Stimulated activated CD4-positive, alpha-beta T cell treated with anti-CD3 and anti-CD28 coated beads, TNF-alpha, amount 100 ng/mL, for 24 hours (primary cell): ENCODE data around the gene KLK2.

Source experiments
- DNase-seq, 3 experiments: peaks; one replicate each; pipeline ENCODE4 v3.0.0-alpha.2; 2020; ENCODE audit warnings: low read depth in 3 of 3

KLK2 gene

DNA sequence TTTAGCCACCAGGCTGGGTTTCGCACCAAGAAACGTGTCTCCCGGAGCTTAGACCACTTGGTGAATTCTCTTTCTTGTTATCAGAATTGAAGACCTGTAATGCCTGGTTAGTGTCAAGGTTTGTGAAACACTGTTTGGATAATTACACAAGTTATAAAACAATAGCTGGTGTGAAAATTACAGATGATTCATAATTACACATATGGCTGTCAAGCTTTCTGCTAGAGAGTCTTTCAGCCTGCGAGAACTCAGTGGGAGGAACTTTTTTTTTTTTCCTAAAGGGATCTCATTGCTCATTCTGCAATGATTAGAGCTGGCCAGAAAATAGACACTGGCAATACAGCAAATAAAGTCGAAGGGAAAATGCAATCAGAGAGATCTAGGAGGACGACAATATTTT, 51.3 kb downstream of the KLK2 start:
- no peak for DNase-seq

DNA sequence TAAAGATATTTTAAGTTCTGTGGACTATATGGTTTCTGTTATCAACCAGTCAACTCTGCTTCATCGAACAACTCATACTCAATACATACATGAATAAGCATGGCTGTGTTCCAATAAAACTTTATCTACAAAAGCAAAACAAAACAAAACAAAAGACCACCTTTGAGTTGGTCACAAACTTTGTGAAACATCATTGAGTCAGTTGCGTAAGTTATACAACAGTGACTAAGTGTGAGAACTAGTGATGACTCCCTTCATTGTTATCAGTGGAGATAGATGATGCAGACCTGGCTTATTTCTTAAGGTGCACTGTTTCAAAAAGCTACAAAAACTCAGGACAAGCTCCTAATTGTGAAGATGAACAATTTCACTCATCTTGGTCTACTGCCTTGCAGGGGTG, 52.5 kb downstream of the KLK2 start:
- DNase-seq: no peak

GRCh38 chr19:50926144-50926543, 52.9 kb downstream of the KLK2 start:
- DNase-seq: no peak

GRCh38 chr19:50928831-50929230, 55.6 kb downstream of the KLK2 start:
- no peak for DNase-seq
